Effector CD4-positive, alpha-beta T cell (primary cell): ENCODE measurements around the gene VWA8.
A peak's percentile ranks its signal among the peaks of the same experiment; 100 is the strongest.

Experiments used
- DNase-seq: peaks from one replicate; pipeline ENCODE4 v3.0.0-alpha.2; 2020

The VWA8 gene

GRCh38 chr13:41610404-41610803 lies 350.5 kb downstream of the VWA8 start:
- DNase-seq, result no peak

GRCh38 chr13:41609828-41610227 lies 351.1 kb downstream of the VWA8 start:
- DNase-seq, result no peak

GRCh38 chr13:41608839-41609177 lies 352.1 kb downstream of the VWA8 start:
- no peak for DNase-seq

- DNase-seq, result no peak
Observed at GRCh38 chr13:41608111-41608838, 352.6 kb downstream of the VWA8 start.

- DNase-seq, result no peak
Observed at GRCh38 chr13:41606646-41607045, 354.3 kb downstream of the VWA8 start.

- DNase-seq, result no peak
Observed at GRCh38 chr13:41605319-41606285, 355.3 kb downstream of the VWA8 start.

GRCh38 chr13:41603917-41604316 lies 357.0 kb downstream of the VWA8 start:
- DNase-seq, result no peak

- DNase-seq, result no peak
Observed at GRCh38 chr13:41601718-41602445, 359.0 kb downstream of the VWA8 start.

GRCh38 chr13:41599619-41600018 lies 361.3 kb downstream of the VWA8 start:
- DNase-seq, result no peak

- DNase-seq, result no peak
Observed at GRCh38 chr13:41597348-41598041, 363.4 kb downstream of the VWA8 start.

- no peak for DNase-seq
Observed at GRCh38 chr13:41596190-41596589, 364.7 kb downstream of the VWA8 start.

GRCh38 chr13:41595298-41595697 lies 365.6 kb downstream of the VWA8 start:
- DNase-seq, result no peak

GRCh38 chr13:41590643-41591042 lies 370.3 kb downstream of the VWA8 start:
- no peak for DNase-seq

GRCh38 chr13:41590122-41590521 lies 370.8 kb downstream of the VWA8 start:
- DNase-seq, result no peak

- DNase-seq, result no peak
Observed at GRCh38 chr13:41589434-41589833, 371.5 kb downstream of the VWA8 start.

- DNase-seq, result no peak
Observed at GRCh38 chr13:41588899-41589298, 372.0 kb downstream of the VWA8 start.

GRCh38 chr13:41588448-41588847 lies 372.5 kb downstream of the VWA8 start:
- DNase-seq, result no peak

- DNase-seq, result peak; percentile 5
Observed at GRCh38 chr13:41587490-41587889, 373.4 kb downstream of the VWA8 start.

- DNase-seq, result no peak
Observed at GRCh38 chr13:41586216-41586615, 374.7 kb downstream of the VWA8 start.

GRCh38 chr13:41582027-41582463 lies 378.9 kb downstream of the VWA8 start:
- no peak for DNase-seq

- DNase-seq, result no peak
Observed at GRCh38 chr13:41580345-41580744, 380.6 kb downstream of the VWA8 start.

- no peak for DNase-seq
Observed at GRCh38 chr13:41579881-41580280, 381.0 kb downstream of the VWA8 start.

- DNase-seq, result no peak
Observed at GRCh38 chr13:41579168-41579567, 381.7 kb downstream of the VWA8 start.
